ENCODE data around the gene CANT1. TPM values are rescaled to one million over a fixed set of nuclear protein-coding genes. Genes with fewer than 3 reads are reported as not detected.

The CANT1 gene
- total RNA-seq, 2 experiments from 2014 or later = 74.4 to 78.5 TPM

DNA sequence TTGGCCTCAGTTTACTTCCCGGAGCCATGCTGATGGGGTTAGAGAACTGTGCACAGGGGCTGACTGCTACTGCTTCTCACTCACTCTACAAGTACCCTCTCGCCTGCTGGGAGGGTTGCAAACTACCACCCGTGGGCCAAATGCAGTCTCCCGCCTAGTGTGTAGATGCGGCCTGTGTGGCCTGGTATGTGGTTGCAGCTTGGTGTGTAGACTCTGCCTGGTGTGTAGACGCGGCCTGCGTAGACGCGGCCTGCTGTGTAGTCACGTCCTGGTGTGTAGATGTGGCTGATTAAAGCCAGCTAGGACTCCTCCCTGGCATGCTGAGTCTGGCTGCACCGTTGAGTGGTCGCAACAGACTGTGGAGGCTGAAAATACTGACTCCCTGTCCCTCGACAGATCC, 7.3 kb downstream of the CANT1 start:
- ChIA-PET POLR2A (no interaction called here), CTCF (interaction anchor here (1.4 kb wide), 1 partner anchor 8 kb away, joined by 3 read pairs; no protein-coding TSS in a partner anchor)
- H3K4me1 Mint-ChIP-seq (ENCODE audit: low read depth) = peaks cover 28% of the 10 kb centered on the region
- no peak overlapping the region for H3K27ac Mint-ChIP-seq
- H3K36me3 Mint-ChIP-seq (ENCODE audit: low read depth) = peaks cover 34% of the 10 kb centered on the region
- H3K27me3 Mint-ChIP-seq (ENCODE audit: low read depth) = no peaks in the 10 kb centered on the region
- H3K4me3 Mint-ChIP-seq = no peak overlapping the region
- no peaks in the 10 kb centered on the region for H3K9me3 Mint-ChIP-seq (ENCODE audit: insufficient read depth)
- no peak for ATAC-seq
- no peak for DNase-seq

- Mint-ChIP-seq H3K9me3 (ENCODE audit: insufficient read depth) (no peaks in the 10 kb centered on the region), H3K4me3 (no peak overlapping the region), H3K36me3 (ENCODE audit: low read depth) (peaks cover 36% of the 10 kb centered on the region), H3K4me1 (ENCODE audit: low read depth) (peaks cover 22% of the 10 kb centered on the region), H3K27me3 (ENCODE audit: low read depth) (no peaks in the 10 kb centered on the region), H3K27ac (no peak overlapping the region)
- ATAC-seq (no peak), DNase-seq (no peak)
- CTCF ChIA-PET = no interaction called here
- POLR2A ChIA-PET = no interaction called here
Measured at GRCh38 chr17:79001190-79002020, 8.2 kb downstream of the CANT1 start.

DNA sequence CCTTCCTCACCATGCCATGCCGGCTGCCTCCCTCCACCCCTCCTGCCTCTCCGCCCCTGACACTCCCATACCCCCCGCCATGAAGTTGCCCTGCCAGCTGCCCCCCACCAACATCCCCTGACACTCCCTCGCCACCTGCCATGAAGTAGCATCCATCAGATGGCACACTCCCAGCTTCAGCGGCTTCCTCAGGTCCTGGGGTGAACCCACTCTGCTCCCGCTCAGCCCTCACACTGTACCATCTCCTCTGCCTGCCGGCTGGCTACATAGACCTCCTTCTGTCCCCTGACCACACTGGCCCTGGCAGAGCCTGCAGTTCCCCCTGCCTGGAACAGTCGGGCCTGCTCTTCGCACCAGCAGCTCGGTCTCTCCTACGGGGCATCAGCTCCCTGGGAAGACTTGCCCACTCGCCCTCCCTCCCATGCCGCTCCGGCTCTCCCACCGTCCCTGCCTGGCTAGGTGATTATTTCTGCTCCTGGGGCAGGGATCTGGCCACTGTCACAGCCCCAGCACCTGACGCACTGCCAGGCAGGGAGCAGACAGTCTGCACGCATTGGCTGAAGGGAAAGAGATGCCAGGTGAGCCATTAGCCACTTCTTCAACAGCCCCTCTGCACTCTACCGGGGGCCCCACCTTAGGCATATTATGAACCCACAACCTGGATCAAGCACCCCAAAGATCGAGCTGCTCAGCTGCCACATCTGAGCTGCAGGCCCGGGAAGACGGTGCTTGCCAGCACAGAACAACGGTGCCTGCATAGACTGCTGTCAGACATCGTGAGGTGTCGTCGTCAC, 9.0 kb downstream of the CANT1 start:
- Mint-ChIP-seq H3K36me3 (ENCODE audit: low read depth) (peaks cover 42% of the 10 kb centered on the region), H3K27ac (no peak overlapping the region), H3K4me1 (ENCODE audit: low read depth) (peaks cover 14% of the 10 kb centered on the region), H3K4me3 (no peak overlapping the region), H3K9me3 (ENCODE audit: insufficient read depth) (no peaks in the 10 kb centered on the region), H3K27me3 (ENCODE audit: low read depth) (no peaks in the 10 kb centered on the region)
- no peak for ATAC-seq
- POLR2A ChIA-PET = interaction anchor here (1.0 kb wide), 1 partner anchor 9 kb away, joined by 3 read pairs; the partner anchor contains the start of gene CANT1
- CTCF ChIA-PET = interaction anchor here (0.8 kb wide), 1 partner anchor 21 kb away, joined by 4 read pairs; no protein-coding TSS in a partner anchor
- no peak for DNase-seq

DNA sequence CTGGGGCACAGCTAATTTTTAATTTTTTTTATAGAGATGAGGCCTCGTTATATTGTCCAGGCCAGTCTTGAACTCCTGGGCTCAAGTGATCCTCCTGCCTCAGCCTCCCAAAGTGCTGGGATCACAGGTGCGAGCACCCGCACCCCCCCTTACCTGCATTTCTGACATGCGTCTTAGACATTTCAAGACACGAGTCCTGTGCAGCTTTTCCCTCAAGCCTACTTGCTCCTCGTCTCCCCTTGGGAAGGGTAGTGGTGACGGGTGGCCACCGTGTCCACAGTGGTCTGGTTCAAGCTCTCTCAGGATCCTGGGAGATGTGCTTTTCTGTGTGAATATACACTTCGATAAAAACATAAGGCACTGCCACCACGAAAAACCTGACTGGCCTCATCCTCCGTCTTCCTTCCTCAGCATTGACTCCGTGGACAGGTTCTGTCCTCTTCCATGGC, 9.6 kb downstream of the CANT1 start:
- Mint-ChIP-seq H3K4me3 (no peak overlapping the region), H3K9me3 (ENCODE audit: insufficient read depth) (no peaks in the 10 kb centered on the region), H3K27ac (no peak overlapping the region), H3K27me3 (ENCODE audit: low read depth) (no peaks in the 10 kb centered on the region), H3K36me3 (ENCODE audit: low read depth) (peaks cover 45% of the 10 kb centered on the region), H3K4me1 (ENCODE audit: low read depth) (peaks cover 8% of the 10 kb centered on the region)
- ChIA-PET POLR2A (interaction anchor here (1.0 kb wide), 1 partner anchor 10 kb away, joined by 3 read pairs; the partner anchor contains the start of gene CANT1), CTCF (interaction anchor here (0.8 kb wide), 1 partner anchor 22 kb away, joined by 4 read pairs; no protein-coding TSS in a partner anchor)
- DNase-seq (no peak), ATAC-seq (no peak)

- Mint-ChIP-seq H3K9me3 (ENCODE audit: insufficient read depth) (no peaks in the 10 kb centered on the region), H3K36me3 (ENCODE audit: low read depth) (peaks cover 48% of the 10 kb centered on the region), H3K27ac (no peak overlapping the region), H3K4me3 (no peak overlapping the region), H3K4me1 (ENCODE audit: low read depth) (peaks cover 8% of the 10 kb centered on the region), H3K27me3 (ENCODE audit: low read depth) (no peaks in the 10 kb centered on the region)
- DNase-seq (no peak), ATAC-seq (no peak)
- CTCF ChIA-PET = interaction anchor here (0.8 kb wide), 1 partner anchor 22 kb away, joined by 4 read pairs; no protein-coding TSS in a partner anchor
- POLR2A ChIA-PET = interaction anchor here (1.0 kb wide), 1 partner anchor 10 kb away, joined by 3 read pairs; the partner anchor contains the start of gene CANT1
Measured at GRCh38 chr17:78999056-78999768, 10.4 kb downstream of the CANT1 start.

GRCh38 chr17:78998311-78999055, 11.1 kb downstream of the CANT1 start:
- peaks cover 6% of the 10 kb centered on the region for H3K4me1 Mint-ChIP-seq (ENCODE audit: low read depth)
- no peak overlapping the region for H3K4me3 Mint-ChIP-seq
- CTCF ChIA-PET = no interaction called here
- POLR2A ChIA-PET = no interaction called here
- no peak overlapping the region for H3K27ac Mint-ChIP-seq
- no peak for DNase-seq
- no peak for ATAC-seq
- no peaks in the 10 kb centered on the region for H3K27me3 Mint-ChIP-seq (ENCODE audit: low read depth)
- H3K9me3 Mint-ChIP-seq (ENCODE audit: insufficient read depth) = no peaks in the 10 kb centered on the region
- H3K36me3 Mint-ChIP-seq (ENCODE audit: low read depth) = peaks cover 51% of the 10 kb centered on the region

- no peak for ATAC-seq
- Mint-ChIP-seq H3K36me3 (ENCODE audit: low read depth) (peaks cover 56% of the 10 kb centered on the region), H3K27me3 (ENCODE audit: low read depth) (no peaks in the 10 kb centered on the region), H3K4me3 (no peak overlapping the region), H3K27ac (no peak overlapping the region), H3K4me1 (ENCODE audit: low read depth) (peaks cover 9% of the 10 kb centered on the region), H3K9me3 (ENCODE audit: insufficient read depth) (no peaks in the 10 kb centered on the region)
- CTCF ChIA-PET = no interaction called here
- POLR2A ChIA-PET = no interaction called here
- no peak for DNase-seq
Measured at GRCh38 chr17:78997881-78998280, 11.7 kb downstream of the CANT1 start.

DNA sequence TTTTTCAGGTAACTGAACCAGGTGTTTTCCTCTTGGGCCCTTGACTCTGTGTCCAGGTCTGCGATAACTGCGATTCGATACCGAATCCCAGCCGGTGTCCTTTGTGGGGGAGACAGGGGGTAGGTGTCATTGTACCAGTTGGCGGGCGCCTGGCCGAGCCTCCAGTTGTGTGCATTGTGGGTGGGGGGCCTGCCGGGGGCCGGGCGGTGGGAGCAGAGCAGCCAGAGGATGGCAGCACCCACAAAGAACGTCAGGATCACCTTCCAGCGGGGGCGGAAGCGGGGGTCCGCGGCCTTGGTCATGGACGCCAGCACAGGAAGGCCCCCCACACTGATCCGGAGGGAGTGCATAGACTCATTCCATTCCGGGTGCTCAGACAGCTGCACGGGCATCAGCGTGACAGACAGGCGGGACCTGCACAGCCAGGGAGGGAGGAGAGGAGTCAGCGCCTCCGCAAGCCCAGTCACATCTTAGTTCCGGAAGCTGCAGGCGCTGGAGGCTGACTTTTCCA, 12.3 kb downstream of the CANT1 start:
- H3K4me1 Mint-ChIP-seq (ENCODE audit: low read depth) = peaks cover 5% of the 10 kb centered on the region
- no peak for ATAC-seq
- H3K27ac Mint-ChIP-seq = no peak overlapping the region
- H3K27me3 Mint-ChIP-seq (ENCODE audit: low read depth) = no peaks in the 10 kb centered on the region
- POLR2A ChIA-PET = no interaction called here
- H3K9me3 Mint-ChIP-seq (ENCODE audit: insufficient read depth) = no peaks in the 10 kb centered on the region
- CTCF ChIA-PET = no interaction called here
- peaks cover 54% of the 10 kb centered on the region for H3K36me3 Mint-ChIP-seq (ENCODE audit: low read depth)
- DNase-seq = no peak
- no peak overlapping the region for H3K4me3 Mint-ChIP-seq

DNA sequence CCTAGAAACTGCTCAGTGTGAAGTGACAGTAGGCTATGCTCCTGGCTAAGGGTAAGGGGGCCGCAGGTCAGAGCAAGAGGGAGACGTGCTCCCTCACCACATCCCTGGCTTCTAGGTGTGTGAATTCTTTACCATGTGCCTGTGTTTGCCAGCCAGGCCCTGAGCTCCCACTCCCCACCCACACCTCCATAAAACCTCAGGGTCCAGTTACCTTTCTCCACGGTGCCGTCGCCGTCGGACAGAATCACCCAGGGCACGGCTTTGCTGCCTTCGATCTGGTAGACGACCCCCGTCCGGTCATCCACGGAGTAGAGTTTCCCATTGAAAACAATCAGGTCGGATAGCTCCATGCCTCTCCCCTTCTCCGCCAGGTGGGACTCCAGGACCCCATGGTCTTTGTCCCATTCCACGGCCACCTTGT, 12.8 kb downstream of the CANT1 start:
- Mint-ChIP-seq H3K36me3 (ENCODE audit: low read depth) (peaks cover 54% of the 10 kb centered on the region), H3K4me1 (ENCODE audit: low read depth) (peaks cover 4% of the 10 kb centered on the region), H3K9me3 (ENCODE audit: insufficient read depth) (no peaks in the 10 kb centered on the region), H3K27me3 (ENCODE audit: low read depth) (no peaks in the 10 kb centered on the region), H3K4me3 (no peak overlapping the region), H3K27ac (no peak overlapping the region)
- CTCF ChIA-PET = no interaction called here
- DNase-seq (no peak), ATAC-seq (no peak)
- POLR2A ChIA-PET = no interaction called here

- Mint-ChIP-seq H3K9me3 (ENCODE audit: insufficient read depth) (no peaks in the 10 kb centered on the region), H3K4me3 (no peak overlapping the region), H3K36me3 (ENCODE audit: low read depth) (peaks cover 61% of the 10 kb centered on the region), H3K27ac (no peak overlapping the region), H3K4me1 (ENCODE audit: low read depth) (peaks cover 4% of the 10 kb centered on the region), H3K27me3 (ENCODE audit: low read depth) (no peaks in the 10 kb centered on the region)
- ATAC-seq (no peak), DNase-seq (no peak)
- ChIA-PET CTCF (interaction anchor here (1.8 kb wide), 1 partner anchor 11 kb away, joined by 7 read pairs; no protein-coding TSS in a partner anchor), POLR2A (interaction anchor here (0.7 kb wide), 1 partner anchor 14 kb away, joined by 3 read pairs; the partner anchor contains the start of gene CANT1)
Measured at GRCh38 chr17:78995761-78996451, 13.7 kb downstream of the CANT1 start.
